Measurements from ENCODE around the gene KRTAP20-1. TPM values are rescaled to one million over a fixed set of nuclear protein-coding genes. Genes with fewer than 3 reads are reported as not detected.

Gene KRTAP20-1
- total RNA-seq (2014; rRNA removed; shearing (Covaris generic)) = not detected in 2 replicates

- Histone ChIP-seq H3K27ac (no peak within 1 kb of the TSS), H3K9me3 (replicated peaks) (no peaks in the 10 kb centered on the region), H3K36me3 (no peaks in the 10 kb centered on the region), H3K4me3 (no peak within 1 kb of the TSS), H3K4me1 (replicated peaks) (peaks cover 8% of the 10 kb centered on the region; the same call in 1 of the 2 replicates), H3K27me3 (replicated peaks) (no peaks in the 10 kb centered on the region)
- DNase-seq (ENCODE audit: low read depth in 1 of 2, low spot score in 2 of 2) = no peak
Measured at GRCh38 chr21:30616125-30616524, at the start of gene KRTAP20-1. TSS of gene KRTAP20-1 (plus strand) at chr21:30616425. CDS start at chr21:30616455, 30 bp downstream.

GRCh38 chr21:30567617-30568016 is 48.6 kb upstream of the KRTAP20-1 start:
- Histone ChIP-seq H3K27me3 (replicated peaks) (no peaks in the 10 kb centered on the region), H3K27ac (no peak overlapping the region), H3K4me3 (no peak overlapping the region), H3K9me3 (replicated peaks) (no peaks in the 10 kb centered on the region), H3K36me3 (no peaks in the 10 kb centered on the region), H3K4me1 (replicated peaks) (no peaks in the 10 kb centered on the region)
- DNase-seq (ENCODE audit: low read depth in 1 of 2, low spot score in 2 of 2) = no peak

- no peak overlapping the region for H3K4me3 ChIP-seq
- no peaks in the 10 kb centered on the region for H3K27me3 ChIP-seq (replicated peaks)
- H3K36me3 ChIP-seq = no peaks in the 10 kb centered on the region
- H3K27ac ChIP-seq = no peak overlapping the region
- H3K4me1 ChIP-seq (replicated peaks) = no peaks in the 10 kb centered on the region
- no peak for DNase-seq (ENCODE audit: low read depth in 1 of 2, low spot score in 2 of 2)
- no peaks in the 10 kb centered on the region for H3K9me3 ChIP-seq (replicated peaks)
Measured at GRCh38 chr21:30577766-30578165, 38.5 kb upstream of the KRTAP20-1 start.

- Histone ChIP-seq H3K27me3 (replicated peaks) (no peaks in the 10 kb centered on the region), H3K4me3 (no peak overlapping the region), H3K36me3 (no peaks in the 10 kb centered on the region), H3K9me3 (replicated peaks) (no peaks in the 10 kb centered on the region), H3K4me1 (replicated peaks) (no peaks in the 10 kb centered on the region), H3K27ac (no peak overlapping the region)
- no peak for DNase-seq (ENCODE audit: low read depth in 1 of 2, low spot score in 2 of 2)
Measured at GRCh38 chr21:30579346-30579745, 36.9 kb upstream of the KRTAP20-1 start.

GRCh38 chr21:30580132-30580531 is 36.1 kb upstream of the KRTAP20-1 start:
- Histone ChIP-seq H3K4me1 (replicated peaks) (no peaks in the 10 kb centered on the region), H3K27ac (no peak overlapping the region), H3K36me3 (no peaks in the 10 kb centered on the region), H3K9me3 (replicated peaks) (no peaks in the 10 kb centered on the region), H3K4me3 (no peak overlapping the region), H3K27me3 (replicated peaks) (no peaks in the 10 kb centered on the region)
- DNase-seq (ENCODE audit: low read depth in 1 of 2, low spot score in 2 of 2) = no peak

GRCh38 chr21:30582870-30583269 is 33.4 kb upstream of the KRTAP20-1 start:
- no peak for DNase-seq (ENCODE audit: low read depth in 1 of 2, low spot score in 2 of 2)
- Histone ChIP-seq H3K4me1 (replicated peaks) (no peaks in the 10 kb centered on the region), H3K27me3 (replicated peaks) (no peaks in the 10 kb centered on the region)

GRCh38 chr21:30590297-30590696 is 25.9 kb upstream of the KRTAP20-1 start, which contains the start of gene KRTAP22-2:
TSS of gene KRTAP22-2 (minus strand) at chr21:30590397.
- no peaks in the 10 kb centered on the region for H3K27me3 ChIP-seq (replicated peaks)
- no peak for DNase-seq (ENCODE audit: low read depth in 1 of 2, low spot score in 2 of 2)
- H3K36me3 ChIP-seq = no peaks in the 10 kb centered on the region
- no peaks in the 10 kb centered on the region for H3K4me1 ChIP-seq (replicated peaks)
- no peak within 1 kb of the TSS for H3K27ac ChIP-seq
- no peak within 1 kb of the TSS for H3K4me3 ChIP-seq
- H3K9me3 ChIP-seq (replicated peaks) = no peaks in the 10 kb centered on the region

More at GRCh38 chr21:30582870-30583269, 33.4 kb upstream of the KRTAP20-1 start:
- H3K36me3 ChIP-seq = no peaks in the 10 kb centered on the region
- H3K27ac ChIP-seq = no peak overlapping the region
- no peak overlapping the region for H3K4me3 ChIP-seq
- H3K9me3 ChIP-seq (replicated peaks) = no peaks in the 10 kb centered on the region

GRCh38 chr21:30592140-30592539 is 24.1 kb upstream of the KRTAP20-1 start, which contains the start of gene KRTAP6-3:
TSS of gene KRTAP6-3 (plus strand) at chr21:30592440. CDS start at chr21:30592446, 6 bp downstream.
- no peak for DNase-seq (ENCODE audit: low read depth in 1 of 2, low spot score in 2 of 2)
- Histone ChIP-seq H3K27me3 (replicated peaks) (no peaks in the 10 kb centered on the region), H3K36me3 (no peaks in the 10 kb centered on the region), H3K9me3 (replicated peaks) (no peaks in the 10 kb centered on the region), H3K27ac (no peak within 1 kb of the TSS), H3K4me3 (no peak within 1 kb of the TSS), H3K4me1 (replicated peaks) (no peaks in the 10 kb centered on the region)

GRCh38 chr21:30598802-30599201 is 17.4 kb upstream of the KRTAP20-1 start, which contains the start of gene KRTAP6-2:
TSS of gene KRTAP6-2 (minus strand) at chr21:30598902. CDS start at chr21:30598874, 28 bp downstream.
- Histone ChIP-seq H3K27ac (no peak within 1 kb of the TSS), H3K36me3 (no peaks in the 10 kb centered on the region), H3K9me3 (replicated peaks) (no peaks in the 10 kb centered on the region), H3K4me1 (replicated peaks) (no peaks in the 10 kb centered on the region), H3K27me3 (replicated peaks) (no peaks in the 10 kb centered on the region), H3K4me3 (no peak within 1 kb of the TSS)
- DNase-seq (ENCODE audit: low read depth in 1 of 2, low spot score in 2 of 2) = no peak

- DNase-seq (ENCODE audit: low read depth in 1 of 2, low spot score in 2 of 2) = no peak
- no peaks in the 10 kb centered on the region for H3K4me1 ChIP-seq (replicated peaks)
- H3K4me3 ChIP-seq = no peak within 1 kb of the TSS
- H3K27ac ChIP-seq = no peak within 1 kb of the TSS
- no peaks in the 10 kb centered on the region for H3K36me3 ChIP-seq
- H3K9me3 ChIP-seq (replicated peaks) = no peaks in the 10 kb centered on the region
- no peaks in the 10 kb centered on the region for H3K27me3 ChIP-seq (replicated peaks)
Measured at GRCh38 chr21:30600787-30601186, 15.4 kb upstream of the KRTAP20-1 start, which contains the start of gene KRTAP22-1. TSS of gene KRTAP22-1 (plus strand) at chr21:30601087.

GRCh38 chr21:30605968-30606367 is 10.3 kb upstream of the KRTAP20-1 start:
- Histone ChIP-seq H3K27ac (no peak overlapping the region), H3K27me3 (replicated peaks) (no peaks in the 10 kb centered on the region), H3K4me3 (no peak overlapping the region), H3K9me3 (replicated peaks) (no peaks in the 10 kb centered on the region), H3K36me3 (no peaks in the 10 kb centered on the region), H3K4me1 (replicated peaks) (no peaks in the 10 kb centered on the region)
- no peak for DNase-seq (ENCODE audit: low read depth in 1 of 2, low spot score in 2 of 2)

GRCh38 chr21:30612132-30612531 is 4.1 kb upstream of the KRTAP20-1 start:
- Histone ChIP-seq H3K4me3 (no peak overlapping the region), H3K36me3 (no peaks in the 10 kb centered on the region), H3K4me1 (replicated peaks) (no peaks in the 10 kb centered on the region), H3K9me3 (replicated peaks) (no peaks in the 10 kb centered on the region), H3K27me3 (replicated peaks) (no peaks in the 10 kb centered on the region), H3K27ac (no peak overlapping the region)
- no peak for DNase-seq (ENCODE audit: low read depth in 1 of 2, low spot score in 2 of 2)

- Histone ChIP-seq H3K27ac (no peak within 1 kb of the TSS), H3K9me3 (replicated peaks) (no peaks in the 10 kb centered on the region), H3K4me3 (no peak within 1 kb of the TSS), H3K4me1 (replicated peaks) (no peaks in the 10 kb centered on the region), H3K27me3 (replicated peaks) (no peaks in the 10 kb centered on the region), H3K36me3 (no peaks in the 10 kb centered on the region)
- DNase-seq (ENCODE audit: low read depth in 1 of 2, low spot score in 2 of 2) = no peak
Measured at GRCh38 chr21:30613836-30614235, 2.4 kb upstream of the KRTAP20-1 start, which contains the start of gene KRTAP6-1. TSS of gene KRTAP6-1 (minus strand) at chr21:30613930. CDS start at chr21:30613904, 26 bp downstream.

GRCh38 chr21:30615199-30615598 is 1.0 kb upstream of the KRTAP20-1 start:
- H3K4me1 ChIP-seq (replicated peaks) = peaks cover 4% of the 10 kb centered on the region; the same call in 1 of the 2 replicates
- H3K4me3 ChIP-seq = no peak overlapping the region
- H3K36me3 ChIP-seq = no peaks in the 10 kb centered on the region
- H3K9me3 ChIP-seq (replicated peaks) = no peaks in the 10 kb centered on the region
- H3K27ac ChIP-seq = no peak overlapping the region
- no peak for DNase-seq (ENCODE audit: low read depth in 1 of 2, low spot score in 2 of 2)
- H3K27me3 ChIP-seq (replicated peaks) = no peaks in the 10 kb centered on the region

- no peak for DNase-seq (ENCODE audit: low read depth in 1 of 2, low spot score in 2 of 2)
- Histone ChIP-seq H3K4me3 (no peak overlapping the region), H3K36me3 (no peaks in the 10 kb centered on the region), H3K27me3 (replicated peaks) (no peaks in the 10 kb centered on the region), H3K27ac (peak overlapping the region; percentile 3; the same call in 1 of the 2 replicates), H3K4me1 (replicated peaks) (peaks cover 18% of the 10 kb centered on the region), H3K9me3 (replicated peaks) (no peaks in the 10 kb centered on the region)
Measured at GRCh38 chr21:30620080-30620479, 3.9 kb downstream of the KRTAP20-1 start.

All from SJSA1 (cell line).